ENCODE results near the gene ANGEL2.
"Not testable (repeated sequence)": the region's sequence is repeated elsewhere in the genome, so short reads cannot be mapped to it uniquely, and the experiment has no call there.

Gene ANGEL2

DNA sequence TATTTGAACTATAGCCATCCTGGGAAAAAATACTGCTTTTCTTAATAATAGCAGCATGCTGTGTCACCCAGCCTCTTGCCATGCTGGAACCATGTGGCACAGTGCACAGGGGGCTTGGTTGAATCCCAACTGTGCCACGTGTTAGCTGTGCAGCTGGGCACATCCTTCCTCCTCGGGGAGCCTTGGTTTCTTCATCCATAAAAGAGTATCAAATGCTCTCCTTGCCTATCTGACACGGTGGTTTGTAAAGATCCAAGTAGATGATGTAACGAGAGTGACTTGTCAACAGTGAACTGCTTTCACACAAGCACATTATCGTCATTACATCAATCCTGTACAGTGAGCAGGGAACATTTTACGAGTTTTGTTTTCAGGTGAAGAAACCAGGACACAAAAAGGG is 41.0 kb downstream of the ANGEL2 start:
- DNase-seq: no peak

DNA sequence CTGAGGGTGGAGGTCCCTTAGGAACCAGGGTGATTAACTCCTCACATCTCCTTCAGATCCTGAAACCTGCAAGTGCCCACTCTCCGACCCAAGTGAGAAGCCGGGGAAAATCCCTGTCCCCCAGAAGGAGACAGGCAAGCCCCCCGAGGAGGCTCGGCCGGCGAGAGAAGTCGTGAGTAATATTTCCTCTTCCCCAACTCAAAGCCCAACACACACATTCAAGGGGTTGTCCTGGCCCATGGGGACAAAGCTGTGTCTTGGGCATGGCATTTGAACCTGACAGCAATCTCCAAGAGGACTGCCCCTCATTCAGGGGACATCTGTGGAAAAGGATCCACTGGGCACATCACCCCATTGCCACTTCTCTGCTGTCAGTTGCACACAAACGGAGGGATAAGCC is 41.8 kb downstream of the ANGEL2 start:
- DNase-seq: no peak

DNA sequence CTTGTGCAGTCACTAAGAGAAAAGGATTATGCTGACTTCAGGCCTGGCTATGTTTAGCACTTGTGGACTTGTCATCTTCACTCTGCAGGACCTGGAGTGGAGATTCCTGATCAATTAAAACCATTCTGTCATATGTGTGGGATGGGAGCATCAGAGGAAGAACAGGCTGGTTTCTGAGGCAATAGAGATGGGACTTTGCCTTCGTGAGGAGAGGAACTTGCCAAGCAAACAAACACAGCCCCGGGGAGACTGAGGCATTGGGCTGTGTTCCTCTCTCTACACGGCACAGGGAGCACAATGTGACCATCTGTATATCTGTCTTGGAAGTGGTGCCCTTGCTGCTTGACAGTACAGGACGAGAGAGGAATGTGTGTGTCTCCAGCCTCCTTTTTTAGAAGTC is 42.2 kb downstream of the ANGEL2 start:
- no peak for DNase-seq

DNA sequence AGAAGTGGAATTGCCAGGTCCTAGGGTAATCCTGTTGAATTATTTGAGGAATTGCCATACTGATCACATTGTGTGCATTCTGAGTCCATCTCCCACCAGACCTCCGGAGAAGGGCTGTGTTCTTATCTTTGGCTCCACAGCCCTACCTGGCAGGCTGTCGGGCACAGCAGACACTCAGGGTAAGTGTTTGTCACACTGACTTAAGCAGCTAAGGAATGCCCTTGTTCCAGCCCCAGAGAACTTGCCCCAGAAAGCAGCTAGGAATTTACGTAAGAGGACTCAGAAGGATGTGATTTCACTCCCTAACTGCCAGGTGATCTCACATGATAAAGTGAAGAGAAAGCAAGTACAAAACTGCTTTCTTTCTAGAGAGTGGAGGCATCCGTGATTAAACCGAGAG is 44.4 kb downstream of the ANGEL2 start:
- DNase-seq: no peak

DNA sequence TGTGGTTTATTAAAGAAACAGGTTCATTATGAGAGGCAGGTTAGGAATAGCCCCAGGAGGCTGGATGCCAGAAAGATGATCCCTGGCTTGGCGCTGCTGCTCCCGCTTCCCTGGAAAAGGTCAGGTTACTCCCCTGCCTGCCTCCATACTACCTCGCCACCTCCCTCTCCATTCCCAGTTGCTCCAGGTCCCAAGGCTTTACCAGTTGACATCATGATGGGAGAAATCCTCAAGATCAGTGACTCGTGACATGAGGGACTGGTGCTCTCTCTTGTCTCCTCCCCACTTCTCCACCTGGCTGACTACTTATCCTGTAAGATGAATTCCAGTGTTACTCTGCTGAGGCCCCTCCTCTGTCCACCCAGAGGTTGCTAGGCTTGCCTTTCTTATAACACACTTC is 45.6 kb downstream of the ANGEL2 start:
- DNase-seq: no peak

DNA sequence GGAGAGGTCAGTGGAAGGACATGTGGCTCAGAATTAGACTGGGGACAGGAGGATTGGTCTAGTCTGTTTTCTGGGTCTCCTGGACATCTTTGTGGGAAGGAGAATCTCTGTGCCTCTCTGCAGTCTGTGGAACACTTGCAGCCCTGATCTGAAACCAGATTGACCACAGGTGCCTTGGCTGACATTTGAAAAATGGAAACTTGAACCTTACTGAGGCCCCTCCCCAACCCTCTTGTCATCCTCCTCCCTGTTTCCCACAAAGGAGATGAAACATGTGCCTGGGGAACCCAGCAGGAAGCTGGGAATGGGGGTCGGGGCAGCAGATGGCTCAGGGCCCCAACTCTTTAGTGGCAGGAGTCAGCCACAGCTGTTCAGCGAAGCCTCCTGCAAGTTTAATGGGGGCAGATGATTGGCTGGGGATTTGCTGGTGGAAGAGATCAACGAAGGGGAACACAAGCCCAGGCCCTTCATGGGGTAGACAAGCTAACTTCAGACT is 47.3 kb downstream of the ANGEL2 start:
- DNase-seq: no peak

DNA sequence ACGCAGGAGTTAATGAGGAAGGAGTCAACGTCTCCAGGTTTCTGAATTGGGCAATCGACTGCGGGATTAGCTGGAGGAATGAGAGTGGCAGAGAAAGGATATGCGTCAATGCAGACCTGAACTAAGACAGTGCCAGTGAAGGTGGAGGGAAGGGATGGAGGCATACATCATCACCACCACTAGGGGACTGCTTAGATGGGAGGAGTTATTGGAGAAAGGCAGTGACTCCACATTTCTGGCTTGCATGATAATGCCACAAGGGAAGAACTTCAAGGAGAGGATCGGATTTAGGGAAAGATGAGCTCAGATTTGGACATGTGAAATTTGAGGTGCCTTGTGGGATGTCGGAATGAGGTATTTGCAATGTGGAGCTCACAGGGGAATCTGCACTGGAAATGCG is 47.9 kb downstream of the ANGEL2 start:
- no peak for DNase-seq

DNA sequence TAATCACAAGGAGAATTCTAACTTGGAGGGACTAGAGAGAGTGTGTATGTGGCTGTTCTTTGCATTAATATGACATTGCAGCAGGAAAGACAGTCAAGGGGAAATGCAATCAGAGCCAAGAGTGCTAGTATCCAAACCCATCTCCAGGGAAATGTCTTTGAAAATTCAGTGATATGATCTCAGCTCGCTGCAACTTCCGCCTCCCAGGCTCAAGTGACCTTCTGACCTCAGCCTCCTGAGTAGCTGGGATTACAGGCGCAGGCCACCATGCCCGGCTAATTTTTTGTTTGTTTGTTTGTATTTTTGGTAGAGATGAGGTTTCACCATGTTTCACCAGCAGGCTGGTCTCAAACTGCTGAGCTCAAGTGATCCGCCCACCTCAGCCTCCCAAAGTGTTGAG is 49.1 kb downstream of the ANGEL2 start:
- DNase-seq: no peak

DNA sequence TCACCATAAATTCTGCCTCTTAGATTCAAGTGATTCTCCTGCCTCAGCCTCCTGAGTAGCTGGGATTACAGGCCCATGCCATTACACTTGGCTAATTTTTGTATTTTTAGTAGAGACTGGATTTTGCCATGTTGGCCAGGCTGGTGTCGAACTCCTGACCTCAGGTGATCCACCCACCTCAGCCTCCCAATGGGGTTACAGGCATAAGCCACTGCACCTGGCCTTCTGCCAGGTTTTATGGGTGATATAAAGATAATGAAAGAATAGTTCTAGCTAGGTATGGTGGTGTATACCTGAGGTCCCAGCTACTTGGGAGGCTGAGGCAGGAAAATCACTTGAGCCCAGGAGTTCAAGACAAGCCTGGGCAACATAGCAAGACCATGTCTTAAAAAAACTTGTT is 50.7 kb downstream of the ANGEL2 start:
- DNase-seq: not testable (repeated sequence)

DNA sequence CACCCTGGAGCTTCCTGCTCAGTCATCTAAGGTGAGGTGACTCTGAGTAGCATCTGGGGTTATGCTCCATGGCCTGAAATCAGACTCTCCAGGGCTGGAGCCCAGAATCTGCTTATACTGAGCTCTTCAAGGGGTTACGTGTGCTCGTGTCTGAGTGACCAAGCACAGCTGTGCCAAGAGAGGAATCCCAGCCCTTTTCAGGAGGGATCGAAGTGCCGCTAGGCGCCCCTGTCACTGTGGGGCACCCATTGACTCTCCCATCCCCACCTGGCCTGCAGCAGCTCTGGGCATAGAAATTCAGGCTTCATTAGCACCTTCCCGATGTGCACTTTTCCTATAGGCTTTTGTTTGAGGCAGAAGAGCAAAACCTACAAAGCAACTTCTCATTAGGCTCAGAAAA is 51.6 kb downstream of the ANGEL2 start:
- no peak for DNase-seq

DNA sequence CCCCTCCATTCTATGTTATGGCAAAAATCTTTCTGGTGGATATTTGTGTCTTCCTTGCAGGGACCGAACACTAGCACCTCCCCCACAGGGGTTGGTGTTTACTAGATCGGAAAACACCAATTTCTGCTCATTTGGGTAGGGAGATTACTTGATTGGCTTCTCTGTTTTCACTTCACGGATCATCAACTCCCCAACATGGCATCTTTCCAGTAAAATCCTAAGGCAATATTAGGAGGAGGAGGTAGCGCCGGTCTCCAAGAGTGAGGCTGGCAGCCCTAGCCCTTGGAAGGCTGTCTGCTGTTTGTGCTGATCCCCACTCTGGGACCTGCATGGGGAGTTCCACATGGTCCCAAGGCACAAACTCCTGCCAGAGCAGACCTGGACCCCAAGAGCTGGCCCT is 53.2 kb downstream of the ANGEL2 start:
- no peak for DNase-seq

DNA sequence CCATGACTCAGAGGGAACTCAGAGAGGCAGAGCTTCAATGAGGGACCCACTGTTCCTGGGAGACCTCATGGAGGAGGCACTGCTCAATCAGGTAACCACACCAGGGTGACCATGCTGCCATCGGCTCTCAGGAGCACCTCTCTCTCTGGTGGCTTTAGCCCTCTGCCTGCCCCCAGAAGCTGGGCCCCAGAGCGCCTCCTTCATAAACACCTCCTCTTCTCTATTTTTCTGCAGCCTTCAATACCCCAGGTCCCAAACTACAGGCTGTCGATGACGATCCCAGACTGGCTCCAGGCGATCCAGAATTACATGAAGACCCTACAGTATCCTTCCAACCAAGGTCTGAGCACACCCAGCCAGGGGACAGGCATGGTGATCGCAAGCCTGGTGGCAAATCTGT is 54.7 kb downstream of the ANGEL2 start:
- DNase-seq: no peak

DNA sequence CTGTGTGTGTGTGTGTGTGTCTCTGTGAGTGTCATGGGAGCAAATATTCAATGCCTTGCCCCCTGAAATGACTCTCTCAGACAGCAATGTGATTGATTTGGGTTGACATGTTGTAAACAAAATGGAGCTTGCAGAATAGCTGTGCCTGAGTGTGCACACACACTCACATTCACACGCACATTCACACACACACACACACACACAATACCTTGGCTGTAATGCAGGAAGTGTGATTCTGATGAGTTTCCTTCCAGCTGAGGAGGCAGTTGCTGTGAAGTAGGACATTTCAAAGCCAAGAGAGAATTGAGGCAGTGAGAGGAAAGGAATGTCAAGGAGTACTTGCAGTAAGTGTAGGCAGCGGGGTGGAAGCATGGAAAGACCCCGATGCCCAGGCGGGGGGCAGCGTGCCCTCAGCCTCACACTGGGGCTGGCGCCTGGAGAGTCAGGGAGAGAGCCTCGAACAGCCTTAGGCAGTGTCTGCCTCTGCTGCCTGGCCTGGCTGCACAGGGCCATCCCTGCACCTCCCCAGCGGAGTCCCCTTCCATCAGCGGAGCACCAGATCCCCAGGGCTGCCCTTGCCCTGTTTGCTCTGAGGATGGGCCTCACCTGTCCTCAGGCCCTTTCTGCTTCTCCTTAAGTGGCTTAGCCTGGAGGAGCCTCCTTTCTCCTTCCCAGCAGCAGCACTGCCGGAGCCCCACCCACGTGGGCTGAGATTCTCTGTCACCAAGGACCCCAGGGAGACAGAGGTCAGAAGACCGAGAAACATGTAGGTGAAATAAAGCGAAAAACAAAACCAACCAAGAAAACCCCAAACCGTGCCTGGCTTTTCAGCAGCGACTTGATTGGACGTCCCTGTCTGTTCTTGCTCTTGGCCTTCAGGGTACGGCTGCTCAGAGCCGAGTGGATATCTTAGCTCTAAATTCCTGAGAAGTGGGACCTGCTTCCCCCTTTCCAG is 56.1 kb downstream of the ANGEL2 start:
- DNase-seq: no peak

DNA sequence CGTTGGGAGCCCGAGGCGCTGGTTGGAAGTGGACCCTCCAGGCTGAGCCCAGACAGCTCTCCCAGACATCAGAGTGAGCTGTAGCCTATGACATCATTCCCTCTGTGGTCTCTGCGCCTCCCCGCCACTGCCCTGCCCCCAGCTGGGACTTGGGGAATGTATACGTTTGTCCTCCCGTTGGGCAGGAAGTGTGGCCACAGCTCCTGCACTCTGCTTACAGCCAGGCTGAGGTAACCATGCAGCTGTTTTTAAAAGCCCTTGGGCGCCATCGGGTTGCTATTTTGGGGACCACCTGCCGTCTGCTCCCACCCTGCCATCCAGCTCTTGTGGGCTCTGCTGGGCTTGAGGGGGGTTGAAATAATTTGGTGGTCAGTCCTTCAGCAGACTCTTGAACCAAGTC is 57.5 kb downstream of the ANGEL2 start:
- DNase-seq: no peak

DNA sequence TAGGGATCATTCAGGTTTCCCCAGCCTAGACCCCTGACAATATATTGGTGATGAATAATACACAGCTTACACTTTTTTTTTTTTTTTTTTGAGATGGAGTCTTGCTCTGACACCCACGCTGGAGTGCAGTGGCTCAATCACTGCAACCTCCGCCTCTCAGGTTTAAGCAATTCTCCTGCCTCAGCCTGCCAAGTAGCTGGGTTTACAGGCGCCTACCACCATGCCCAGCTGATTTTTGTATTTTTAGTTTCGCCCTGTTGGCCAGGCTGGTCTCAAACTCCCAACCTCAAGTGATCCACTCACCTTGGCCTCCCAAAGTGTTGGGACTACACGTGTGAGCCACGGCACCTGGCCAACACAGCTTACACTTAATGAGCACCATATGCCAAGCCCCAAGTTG is 58.1 kb downstream of the ANGEL2 start:
- DNase-seq: no peak

DNA sequence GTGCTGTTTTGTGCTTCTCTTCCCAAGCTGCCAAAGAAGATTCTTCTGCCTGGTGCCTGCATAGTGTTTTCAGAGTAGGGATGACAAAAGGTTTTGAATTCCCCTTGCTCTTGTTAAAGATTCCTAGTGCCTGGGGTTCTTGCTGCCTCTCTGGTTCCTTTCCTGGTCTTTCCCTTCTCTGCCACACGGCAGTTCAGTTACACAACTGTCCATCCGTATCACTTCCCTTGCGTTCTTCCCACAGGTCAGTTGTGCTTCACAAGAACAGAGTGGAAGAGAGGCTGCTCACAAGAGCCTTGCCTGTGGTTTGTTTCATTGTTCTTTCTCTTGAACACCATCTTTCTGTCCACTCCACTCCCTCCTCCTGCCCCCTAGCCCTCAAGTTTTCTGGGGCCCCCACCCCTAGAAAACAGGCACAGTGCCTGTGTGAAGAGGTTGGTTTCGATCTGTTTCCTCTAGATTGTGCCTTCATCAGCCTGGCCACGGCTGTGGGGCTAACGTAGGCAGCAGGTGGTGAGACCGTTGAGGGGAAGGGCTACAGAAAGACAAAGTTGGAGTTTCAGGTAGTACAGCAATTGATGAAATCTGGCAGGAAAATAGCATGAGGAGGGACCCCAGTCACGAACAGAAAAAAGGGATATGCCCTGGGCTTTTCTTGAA is 59.6 kb downstream of the ANGEL2 start:
- no peak for DNase-seq

DNA sequence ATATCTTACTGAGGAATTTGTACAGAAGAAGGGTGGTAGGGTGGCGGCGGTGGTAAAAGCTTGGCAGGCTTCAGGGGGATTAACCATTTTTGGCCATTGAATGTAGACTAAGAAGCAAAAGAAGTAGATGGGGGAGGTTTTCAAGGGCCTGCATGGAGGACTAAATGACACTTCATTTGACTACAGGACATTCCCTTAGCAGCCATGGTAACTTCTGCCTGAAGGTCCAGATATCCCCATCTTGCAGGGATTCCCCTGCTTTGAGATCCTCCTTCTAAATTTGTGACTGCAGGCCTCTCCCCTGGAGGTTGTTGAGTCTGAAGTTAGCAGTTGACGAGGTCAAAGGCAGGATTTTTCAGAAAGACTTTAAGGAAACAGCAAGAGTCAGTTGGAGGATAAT is 60.6 kb downstream of the ANGEL2 start:
- DNase-seq: no peak

DNA sequence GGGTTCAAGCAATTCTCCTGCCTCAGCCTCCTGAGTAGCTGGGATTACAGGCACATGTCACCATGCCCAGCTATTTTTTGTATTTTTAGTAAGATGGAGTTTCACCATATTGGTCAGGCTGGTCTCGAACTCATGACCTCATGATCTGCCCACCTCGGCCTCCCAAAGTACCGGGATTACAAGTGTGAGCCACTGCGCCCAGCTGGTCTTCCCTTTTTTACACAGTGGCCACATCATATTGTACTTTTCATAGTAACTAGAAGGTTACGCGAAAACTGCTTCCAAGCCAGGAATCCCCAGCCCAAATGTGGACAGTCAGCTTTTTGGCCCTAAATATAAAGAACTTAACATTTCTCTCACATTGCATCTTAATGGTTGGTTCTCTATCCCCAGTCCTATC is 61.2 kb downstream of the ANGEL2 start:
- no peak for DNase-seq

DNA sequence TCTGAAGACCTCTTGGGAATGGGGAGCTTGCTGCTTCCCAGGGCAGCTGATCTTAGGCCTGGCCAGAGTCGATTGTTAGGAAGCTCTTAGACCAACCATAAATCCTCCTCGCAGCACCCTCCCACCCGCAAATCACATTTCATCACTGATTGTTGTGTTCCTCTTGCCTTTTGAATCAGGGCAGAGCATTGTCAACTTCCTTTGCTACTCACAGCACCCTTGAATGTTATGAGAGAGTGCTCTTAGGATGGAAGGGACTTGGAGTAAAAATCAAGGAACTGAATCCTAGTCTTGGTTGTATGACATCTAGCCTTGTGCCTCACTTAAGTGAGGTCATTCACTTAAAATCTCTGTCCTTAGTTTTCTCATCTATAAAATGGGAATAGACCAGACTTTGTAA is 62.3 kb downstream of the ANGEL2 start:
- no peak for DNase-seq

DNA sequence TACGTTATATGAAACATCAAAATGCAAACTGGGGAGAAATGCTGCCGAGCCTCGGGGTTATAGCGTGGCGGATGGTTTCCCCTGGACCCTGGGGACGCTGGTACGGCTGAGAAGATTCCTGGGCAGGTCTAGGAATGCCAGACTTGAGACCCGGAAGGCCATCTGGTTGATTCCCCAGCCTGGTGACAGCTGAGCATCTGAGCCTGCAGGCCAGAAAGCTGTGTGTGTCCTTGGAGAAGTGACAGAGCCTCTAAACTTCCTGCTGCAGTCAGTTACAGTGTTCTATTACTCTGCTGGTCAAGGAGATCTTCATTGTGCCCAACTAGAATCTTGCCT is 63.1 kb downstream of the ANGEL2 start:
- DNase-seq: no peak

DNA sequence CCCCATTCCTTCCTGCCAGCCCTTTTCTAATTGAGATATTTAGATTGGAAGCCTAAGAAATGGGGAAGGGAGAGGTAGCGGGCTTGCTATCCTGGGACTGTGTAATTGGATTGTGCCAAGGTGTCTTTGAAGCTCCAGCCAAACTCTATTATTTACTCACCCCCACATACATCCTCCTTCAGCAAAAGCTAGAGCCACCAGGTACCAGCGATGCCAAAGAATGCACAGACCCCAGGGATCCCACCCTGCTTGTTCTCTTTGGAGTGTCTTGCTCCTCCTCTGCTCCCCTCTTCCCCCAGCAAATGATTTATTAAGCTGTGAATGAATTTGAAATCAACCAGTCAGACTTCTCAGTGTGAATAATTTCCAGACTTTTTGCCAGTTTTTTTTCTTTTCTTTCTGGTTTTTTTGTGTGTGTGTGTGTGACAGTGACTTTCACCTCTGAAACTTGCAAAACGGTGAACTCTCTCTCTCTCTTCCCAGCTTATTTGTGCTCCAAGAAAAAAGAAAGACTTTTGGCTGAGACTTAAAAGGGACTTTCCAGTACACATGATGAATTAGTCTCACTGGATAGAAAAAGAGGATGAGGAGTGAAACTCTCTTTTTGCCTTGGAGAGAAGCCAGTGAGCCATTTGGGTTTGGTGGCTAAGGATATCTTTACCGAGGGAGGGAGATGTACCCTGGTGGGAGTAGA is 63.6 kb downstream of the ANGEL2 start:
- DNase-seq: no peak

DNA sequence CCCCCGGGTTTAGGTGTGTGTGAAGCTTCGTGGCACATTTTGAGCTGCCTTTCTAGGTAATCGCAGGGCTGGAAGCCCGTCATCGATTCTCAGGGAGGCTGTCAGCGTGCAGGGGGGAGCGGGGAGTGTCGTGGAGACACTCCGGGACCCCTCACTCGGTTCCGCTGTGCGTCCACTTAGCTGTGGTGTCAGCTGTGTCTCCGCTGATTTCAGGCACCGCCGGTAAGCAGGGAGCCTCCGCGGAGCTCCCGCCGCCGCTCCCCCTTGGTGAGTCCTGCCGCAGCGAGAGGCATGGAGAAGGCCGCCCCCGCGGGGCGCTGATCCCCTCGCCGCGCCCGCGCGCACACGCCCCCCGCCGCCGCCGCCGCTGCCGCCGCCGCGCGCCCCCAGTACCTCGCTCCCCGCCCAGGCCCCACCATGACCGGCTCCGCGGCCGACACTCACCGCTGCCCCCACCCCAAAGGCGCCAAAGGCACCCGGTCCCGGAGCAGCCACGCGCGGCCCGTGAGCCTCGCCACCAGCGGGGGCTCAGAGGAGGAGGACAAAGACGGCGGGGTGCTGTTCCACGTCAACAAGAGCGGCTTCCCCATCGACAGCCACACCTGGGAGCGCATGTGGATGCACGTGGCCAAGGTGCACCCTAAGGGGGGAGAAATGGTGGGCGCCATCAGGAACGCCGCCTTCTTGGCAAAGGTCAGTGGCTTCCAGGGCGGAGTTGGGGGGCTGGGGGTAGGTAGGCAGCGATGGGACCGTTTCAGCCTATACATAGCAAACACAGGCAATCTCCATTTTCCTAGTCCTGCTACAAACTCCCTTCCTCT is 64.3 kb downstream of the ANGEL2 start:
- no peak for DNase-seq

Data from activated CD4-positive, CD25-positive, alpha-beta regulatory T cell (primary cell).